NOMO-1 treated with dmso at 0.1 percent for 144 hours (cell line): ENCODE data around the gene WNT10A.
"Not testable (repeated sequence)": the region's sequence is repeated elsewhere in the genome, so short reads cannot be mapped to it uniquely, and the experiment has no call there.

Experiments
- DNase-seq: peaks from one replicate; lab custom pipeline; 2025; ENCODE audit not compliant: unreplicated experiment; lab: John Stamatoyannopoulos, UW

The WNT10A gene

DNA sequence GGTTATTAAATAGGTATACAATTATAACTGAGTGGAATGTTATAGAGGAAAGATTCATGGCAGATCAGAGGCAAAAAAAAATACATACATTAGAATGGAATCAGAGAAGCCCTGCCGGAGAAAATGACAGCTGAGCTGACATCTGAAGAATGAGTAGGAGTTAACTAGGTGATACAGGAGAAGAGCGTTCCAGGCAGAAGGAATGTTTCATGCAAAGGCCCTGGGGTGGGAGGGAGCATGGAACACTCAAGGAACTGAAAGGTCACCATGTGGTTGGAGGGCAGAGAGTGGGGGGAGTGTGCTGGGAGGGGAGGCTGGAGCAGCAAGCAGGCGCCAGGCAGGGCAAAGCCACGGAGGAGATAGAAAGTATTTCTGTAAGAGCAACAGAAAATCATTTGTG lies 47.2 kb downstream of the WNT10A start:
- DNase-seq = no peak

GRCh38 chr2:218930488-218930887 lies 49.8 kb downstream of the WNT10A start:
- DNase-seq = not testable (repeated sequence)

DNA sequence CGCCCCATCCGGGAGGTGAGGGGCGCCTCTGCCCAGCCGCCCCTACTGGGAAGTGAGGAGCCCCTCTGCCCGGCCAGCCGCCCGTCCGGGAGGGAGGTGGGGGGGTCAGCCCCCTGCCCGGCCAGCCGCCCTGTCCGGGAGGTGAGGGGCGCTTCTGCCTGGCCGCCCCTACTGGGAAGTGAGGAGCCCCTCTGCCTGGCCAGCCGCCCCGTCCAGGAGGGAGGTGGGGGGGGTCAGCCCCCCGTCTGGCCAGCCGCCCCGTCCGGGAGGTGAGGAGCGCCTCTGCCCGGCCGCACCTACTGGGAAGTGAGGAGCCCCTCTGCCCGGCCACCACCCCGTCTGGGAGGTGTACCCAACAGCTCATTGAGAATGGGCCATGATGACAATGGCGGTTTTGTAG lies 51.1 kb downstream of the WNT10A start:
- DNase-seq = not testable (repeated sequence)
